WTC11 (cell line): ENCODE results near the gene YPEL4.

ENCODE experiments used
- ATF1 ChIP-seq: sonication (generic); formaldehyde crosslinking; IDR thresholded peaks from 2 replicates; pipeline ENCODE4 v1.8.1; 2023; ENCODE audit warnings: mild to moderate bottlenecking, moderate library complexity, missing genetic modification reagents
- FOXP1 ChIP-seq: sonication (generic); formaldehyde crosslinking; IDR thresholded peaks from 2 replicates; pipeline ENCODE4 v1.8.0; 2022; ENCODE audit warnings: missing genetic modification reagents, mild to moderate bottlenecking, moderate library complexity, borderline replicate concordance
- GABPB1 ChIP-seq: sonication (generic); formaldehyde crosslinking; IDR thresholded peaks from 2 replicates; pipeline ENCODE4 v1.8.1; 2023; ENCODE audit warnings: mild to moderate bottlenecking, missing genetic modification reagents
- NFATC4 ChIP-seq: fragments of 250-450 bp; sonication (Bioruptor Pico); IDR thresholded peaks from 2 replicates; pipeline ENCODE4 v1.9.0; 2021; ENCODE audit warnings: mild to moderate bottlenecking
- SMAD4 ChIP-seq: sonication (generic); formaldehyde crosslinking; IDR thresholded peaks from 2 replicates; pipeline ENCODE4 v1.8.0; 2022; ENCODE audit warnings: mild to moderate bottlenecking, missing genetic modification reagents
- ZNF121 ChIP-seq: sonication (generic); formaldehyde crosslinking; IDR thresholded peaks from 2 replicates; pipeline ENCODE4 v1.8.0; 2023; ENCODE audit warnings: missing genetic modification reagents
- ZNF138 ChIP-seq: sonication (generic); formaldehyde crosslinking; conservative IDR thresholded peaks from 2 replicates; pipeline ENCODE4 v1.8.1; 2022; ENCODE audit warnings: mild to moderate bottlenecking, moderate library complexity, missing genetic modification reagents
- ZNF232 ChIP-seq: sonication (generic); formaldehyde crosslinking; IDR thresholded peaks from 2 replicates; pipeline ENCODE4 v1.8.0; 2022; ENCODE audit warnings: mild to moderate bottlenecking, missing genetic modification reagents
- TF ChIP-seq, protein P1 (sequence below): fragments of 200-600 bp; IDR thresholded peaks from 2 replicates; pipeline ENCODE4 v1.8.0; 2022; ENCODE audit warnings: antibody characterized with exemption
- TF ChIP-seq, protein P2 (sequence below): sonication (generic); formaldehyde crosslinking; IDR thresholded peaks from 2 replicates; pipeline ENCODE4 v1.8.1; 2023; ENCODE audit warnings: mild to moderate bottlenecking, missing genetic modification reagents, moderate library complexity
- TF ChIP-seq, protein P3 (sequence below): fragments of 250-450 bp; sonication (Bioruptor Pico); conservative IDR thresholded peaks from 2 replicates; pipeline ENCODE4 v1.9.0; 2021; ENCODE audit warnings: mild to moderate bottlenecking

DNA sequence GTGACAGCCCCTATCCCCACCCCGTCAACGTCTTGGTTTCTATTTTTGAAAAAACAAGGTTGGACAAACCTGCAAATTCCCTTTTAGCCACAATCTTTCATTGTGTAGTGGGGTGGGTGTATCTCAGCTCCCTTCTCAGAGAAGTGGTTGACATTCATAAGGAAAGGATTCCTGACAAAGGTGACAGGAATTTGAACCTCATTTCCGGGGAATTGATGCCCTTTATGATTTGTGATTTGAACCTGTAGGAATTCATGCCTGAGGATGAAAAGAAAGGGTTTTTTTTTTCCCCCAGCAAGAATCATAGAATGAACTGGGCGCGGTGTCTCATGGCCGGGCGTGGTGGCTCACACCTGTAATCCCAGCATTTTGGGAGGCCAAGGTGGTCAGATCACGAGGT lies 14.5 kb downstream of the YPEL4 start:
- TF ChIP-seq, protein P1, sequence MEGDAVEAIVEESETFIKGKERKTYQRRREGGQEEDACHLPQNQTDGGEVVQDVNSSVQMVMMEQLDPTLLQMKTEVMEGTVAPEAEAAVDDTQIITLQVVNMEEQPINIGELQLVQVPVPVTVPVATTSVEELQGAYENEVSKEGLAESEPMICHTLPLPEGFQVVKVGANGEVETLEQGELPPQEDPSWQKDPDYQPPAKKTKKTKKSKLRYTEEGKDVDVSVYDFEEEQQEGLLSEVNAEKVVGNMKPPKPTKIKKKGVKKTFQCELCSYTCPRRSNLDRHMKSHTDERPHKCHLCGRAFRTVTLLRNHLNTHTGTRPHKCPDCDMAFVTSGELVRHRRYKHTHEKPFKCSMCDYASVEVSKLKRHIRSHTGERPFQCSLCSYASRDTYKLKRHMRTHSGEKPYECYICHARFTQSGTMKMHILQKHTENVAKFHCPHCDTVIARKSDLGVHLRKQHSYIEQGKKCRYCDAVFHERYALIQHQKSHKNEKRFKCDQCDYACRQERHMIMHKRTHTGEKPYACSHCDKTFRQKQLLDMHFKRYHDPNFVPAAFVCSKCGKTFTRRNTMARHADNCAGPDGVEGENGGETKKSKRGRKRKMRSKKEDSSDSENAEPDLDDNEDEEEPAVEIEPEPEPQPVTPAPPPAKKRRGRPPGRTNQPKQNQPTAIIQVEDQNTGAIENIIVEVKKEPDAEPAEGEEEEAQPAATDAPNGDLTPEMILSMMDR: no peak
- no peak for TF ChIP-seq GABPB1 (CRISPR knock-in tag)
- no peak for TF ChIP-seq ZNF121 (CRISPR knock-in tag)
- TF ChIP-seq ZNF138 (CRISPR knock-in tag): no peak
- TF ChIP-seq ATF1 (CRISPR knock-in tag): no peak
- no peak for TF ChIP-seq ZNF232
- TF ChIP-seq, protein P2, sequence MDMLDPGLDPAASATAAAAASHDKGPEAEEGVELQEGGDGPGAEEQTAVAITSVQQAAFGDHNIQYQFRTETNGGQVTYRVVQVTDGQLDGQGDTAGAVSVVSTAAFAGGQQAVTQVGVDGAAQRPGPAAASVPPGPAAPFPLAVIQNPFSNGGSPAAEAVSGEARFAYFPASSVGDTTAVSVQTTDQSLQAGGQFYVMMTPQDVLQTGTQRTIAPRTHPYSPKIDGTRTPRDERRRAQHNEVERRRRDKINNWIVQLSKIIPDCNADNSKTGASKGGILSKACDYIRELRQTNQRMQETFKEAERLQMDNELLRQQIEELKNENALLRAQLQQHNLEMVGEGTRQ (CRISPR knock-in tag): no peak
- TF ChIP-seq FOXP1 (CRISPR knock-in tag): no peak
- TF ChIP-seq, protein P3, sequence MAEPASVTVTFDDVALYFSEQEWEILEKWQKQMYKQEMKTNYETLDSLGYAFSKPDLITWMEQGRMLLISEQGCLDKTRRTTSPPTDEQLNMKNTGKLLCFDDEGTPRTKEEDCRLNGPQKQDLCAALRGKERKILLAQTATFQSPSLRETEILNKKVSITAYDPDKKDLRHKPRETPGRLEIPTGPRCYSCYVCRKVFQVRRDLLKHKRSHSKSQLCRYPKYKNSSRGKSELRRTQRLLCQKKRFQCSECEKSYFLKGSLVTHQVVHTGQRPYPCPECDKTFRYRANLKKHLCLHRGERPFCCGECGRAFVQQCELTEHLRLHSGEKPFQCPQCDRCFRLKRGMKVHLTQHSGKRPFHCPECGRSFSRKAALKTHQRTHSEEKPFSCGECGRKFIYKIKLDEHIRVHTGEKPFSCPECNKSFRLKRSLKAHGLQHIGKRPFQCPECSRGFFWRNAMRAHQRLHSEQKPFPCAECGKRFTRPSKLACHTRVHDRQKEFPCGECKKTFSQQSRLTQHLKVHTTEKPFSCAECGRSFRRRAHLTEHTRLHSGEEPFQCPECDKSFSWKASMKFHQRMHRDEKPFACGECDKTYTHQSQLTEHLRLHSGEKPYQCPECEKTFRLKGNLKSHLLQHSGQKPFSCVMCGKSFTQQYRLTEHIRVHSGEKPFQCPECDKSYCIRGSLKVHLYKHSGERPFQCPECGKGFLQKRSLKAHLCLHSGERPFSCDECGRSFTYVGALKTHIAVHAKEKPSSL (CRISPR knock-in tag): no peak
- no peak for TF ChIP-seq NFATC4
- TF ChIP-seq SMAD4 (CRISPR knock-in tag): no peak
